GM12875 (cell line): ENCODE measurements around the gene LOXHD1.

Experiments
- H3K4me3 ChIP-seq: one replicate; pipeline ENCODE4 v1.5.1; 2011; ENCODE audit warnings: low read depth, low read length, control low read depth
- TF ChIP-seq, protein P1 (sequence below): IDR thresholded peaks from 2 replicates; pipeline ENCODE4 v1.5.1; 2011; ENCODE audit warnings: low read depth, mild to moderate bottlenecking, control low read depth, inconsistent platforms, low read length, moderate library complexity, borderline replicate concordance; ENCODE audit not compliant: insufficient read depth

Gene LOXHD1

DNA sequence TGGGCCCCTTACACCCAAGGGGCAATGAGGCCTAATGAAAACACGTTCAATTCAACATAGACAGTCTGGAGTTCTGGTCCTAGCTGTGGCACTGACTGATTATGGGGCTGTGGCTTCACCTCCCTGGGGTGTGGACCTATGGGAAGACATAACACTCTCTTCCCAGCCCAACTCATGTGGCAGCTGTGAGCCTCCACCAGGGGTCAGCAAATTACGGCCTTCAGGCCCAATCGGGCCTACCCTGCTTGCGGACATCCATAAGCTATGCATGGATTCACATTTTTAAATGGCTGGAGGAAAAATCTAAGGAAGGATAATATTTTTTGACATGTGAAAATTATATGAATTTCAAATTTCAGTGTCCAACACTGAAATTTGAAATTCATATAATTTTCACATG, 101.3 kb downstream of the LOXHD1 start:
- H3K4me3 ChIP-seq, result no peak overlapping the region
- TF ChIP-seq, protein P1, sequence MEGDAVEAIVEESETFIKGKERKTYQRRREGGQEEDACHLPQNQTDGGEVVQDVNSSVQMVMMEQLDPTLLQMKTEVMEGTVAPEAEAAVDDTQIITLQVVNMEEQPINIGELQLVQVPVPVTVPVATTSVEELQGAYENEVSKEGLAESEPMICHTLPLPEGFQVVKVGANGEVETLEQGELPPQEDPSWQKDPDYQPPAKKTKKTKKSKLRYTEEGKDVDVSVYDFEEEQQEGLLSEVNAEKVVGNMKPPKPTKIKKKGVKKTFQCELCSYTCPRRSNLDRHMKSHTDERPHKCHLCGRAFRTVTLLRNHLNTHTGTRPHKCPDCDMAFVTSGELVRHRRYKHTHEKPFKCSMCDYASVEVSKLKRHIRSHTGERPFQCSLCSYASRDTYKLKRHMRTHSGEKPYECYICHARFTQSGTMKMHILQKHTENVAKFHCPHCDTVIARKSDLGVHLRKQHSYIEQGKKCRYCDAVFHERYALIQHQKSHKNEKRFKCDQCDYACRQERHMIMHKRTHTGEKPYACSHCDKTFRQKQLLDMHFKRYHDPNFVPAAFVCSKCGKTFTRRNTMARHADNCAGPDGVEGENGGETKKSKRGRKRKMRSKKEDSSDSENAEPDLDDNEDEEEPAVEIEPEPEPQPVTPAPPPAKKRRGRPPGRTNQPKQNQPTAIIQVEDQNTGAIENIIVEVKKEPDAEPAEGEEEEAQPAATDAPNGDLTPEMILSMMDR, result peak; percentile 62; the same call in 1 of the 2 replicates

DNA sequence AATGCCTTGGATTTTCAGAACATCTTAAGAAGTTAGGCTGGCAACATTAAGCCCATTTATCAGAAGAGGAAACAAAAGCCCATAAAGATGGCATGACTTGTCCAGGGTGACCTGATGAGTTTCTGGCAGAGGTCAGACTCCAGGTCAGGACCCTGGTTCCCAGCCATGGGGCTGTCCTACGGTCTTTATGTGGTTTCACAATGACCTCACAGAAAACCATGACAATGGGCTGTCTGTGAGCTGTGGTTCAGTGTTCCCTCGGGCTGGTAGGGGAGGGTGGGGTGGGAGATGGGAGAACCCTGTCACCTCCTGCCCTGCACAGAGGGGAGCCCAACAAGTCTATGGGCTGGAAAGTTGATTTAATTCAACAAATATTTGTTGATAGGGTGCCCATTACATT, 101.8 kb downstream of the LOXHD1 start:
- TF ChIP-seq, protein P1, result no peak
- no peak overlapping the region for H3K4me3 ChIP-seq

DNA sequence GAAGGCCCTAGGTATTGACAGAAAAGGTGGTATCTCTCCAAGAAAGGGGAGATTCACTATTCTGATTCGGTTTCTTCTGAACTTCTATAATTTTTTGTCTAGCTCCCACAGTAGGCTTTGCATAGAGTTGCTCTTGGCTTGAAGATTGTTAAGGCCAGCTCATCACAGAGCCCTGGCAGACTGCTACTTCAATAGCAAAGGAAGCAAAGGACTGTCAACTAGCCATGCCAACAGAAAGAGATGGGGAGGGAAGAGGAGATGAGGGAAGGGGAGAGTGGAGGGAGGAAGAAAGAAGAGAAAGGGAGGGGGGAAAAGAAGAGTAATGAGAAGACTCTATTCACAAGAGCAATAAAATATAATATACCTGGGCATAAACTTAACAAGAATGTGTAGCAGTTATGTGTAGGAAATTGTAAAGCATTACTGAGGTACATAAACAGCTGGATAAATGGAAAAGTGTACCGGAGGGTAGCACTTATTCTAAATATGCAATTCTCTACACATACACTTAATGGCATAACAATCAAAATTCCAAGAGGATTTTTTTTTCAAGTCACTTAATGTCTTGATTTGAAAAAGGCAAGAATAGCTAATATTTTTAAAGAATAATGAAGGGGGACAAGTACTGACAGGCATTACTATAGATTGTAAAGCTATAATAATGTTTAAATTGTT, 102.5 kb downstream of the LOXHD1 start:
- no peak overlapping the region for H3K4me3 ChIP-seq
- TF ChIP-seq, protein P1, result no peak

DNA sequence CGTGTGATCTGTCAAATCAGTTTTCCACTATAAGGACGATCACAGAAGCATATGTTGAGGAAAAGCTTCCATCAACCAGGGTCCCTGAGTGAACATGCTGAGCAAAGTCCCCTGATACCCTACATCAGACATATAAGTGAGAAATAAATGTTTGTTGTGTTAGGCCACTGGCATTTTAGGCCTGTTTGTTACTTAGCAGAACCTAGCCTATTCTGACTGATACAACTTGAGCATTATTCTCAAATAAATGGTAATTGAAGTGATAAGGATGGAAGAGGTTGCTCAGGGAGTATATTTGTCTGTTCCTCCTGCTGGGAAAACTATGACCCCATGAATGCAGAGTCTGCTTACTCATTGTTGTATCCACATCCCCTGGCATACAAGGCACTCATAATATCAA, 106.4 kb downstream of the LOXHD1 start:
- no peak overlapping the region for H3K4me3 ChIP-seq
- TF ChIP-seq, protein P1, result no peak

DNA sequence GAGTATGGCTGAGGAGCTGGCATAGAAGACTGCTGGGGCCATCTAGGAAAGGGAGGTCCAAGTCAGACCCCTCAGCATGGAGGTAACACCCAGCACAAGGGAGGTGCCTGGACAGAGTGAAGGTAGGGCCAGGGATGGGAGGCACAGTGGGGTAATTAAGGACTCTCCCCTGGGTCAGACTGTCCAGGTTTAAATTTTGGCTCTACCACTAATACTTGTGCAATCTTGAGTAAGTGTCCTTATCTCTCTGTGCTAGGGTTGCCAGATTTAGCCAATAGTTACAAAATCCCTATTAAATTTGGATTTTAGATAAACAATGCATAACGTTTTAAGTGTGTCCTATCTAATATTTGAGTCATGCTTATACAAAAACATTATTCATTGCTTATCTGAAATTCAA, 109.5 kb downstream of the LOXHD1 start:
- TF ChIP-seq, protein P1, result no peak
- H3K4me3 ChIP-seq, result no peak overlapping the region

DNA sequence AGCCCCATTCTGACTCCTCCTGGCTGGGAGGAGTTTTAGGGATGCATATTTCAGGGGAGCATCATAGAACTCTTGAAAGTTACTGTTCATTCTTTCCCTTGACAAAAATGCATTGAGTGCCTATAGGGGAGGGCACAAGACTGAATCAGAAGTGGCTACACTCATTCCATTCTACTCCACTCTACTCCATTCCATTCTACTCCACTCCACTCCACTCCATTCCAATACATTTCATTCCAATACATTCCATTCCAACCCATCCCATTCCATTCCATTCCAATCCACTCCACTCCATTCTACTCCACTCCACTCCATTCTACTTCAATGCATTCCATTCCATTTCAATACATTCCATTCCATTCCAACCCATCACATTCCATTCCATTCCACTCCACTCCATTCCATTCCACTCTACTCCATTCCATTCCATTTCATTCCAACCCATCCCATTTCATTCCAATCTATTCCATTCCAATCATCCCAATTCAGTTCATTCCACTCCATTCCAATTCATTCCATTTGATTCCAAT, 110.8 kb downstream of the LOXHD1 start:
- TF ChIP-seq, protein P1, result no peak
- no peak overlapping the region for H3K4me3 ChIP-seq

DNA sequence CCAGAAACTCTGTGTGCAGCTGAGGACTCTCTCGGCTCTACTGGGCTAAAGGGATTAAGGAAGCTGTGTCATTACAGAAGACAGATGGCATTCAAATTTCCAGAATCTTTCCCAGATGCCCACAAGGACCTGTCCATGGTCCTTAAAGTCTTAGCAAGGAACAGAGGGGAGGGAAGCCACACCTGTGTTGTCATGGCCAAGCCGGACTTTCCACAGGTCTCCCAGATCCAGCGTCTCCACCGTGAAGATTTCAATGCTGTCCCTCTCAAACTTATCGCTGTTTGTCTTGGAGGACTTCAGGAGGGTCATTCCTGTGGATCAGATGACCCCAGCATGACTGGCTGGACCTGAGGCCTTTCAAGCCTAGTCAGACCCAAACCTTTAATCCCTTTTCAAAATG, 114.5 kb downstream of the LOXHD1 start:
- TF ChIP-seq, protein P1, result no peak
- no peak overlapping the region for H3K4me3 ChIP-seq
